ENCODE results near the gene KDF1. TPM values are rescaled to one million over a fixed set of nuclear protein-coding genes. Genes with fewer than 3 reads are reported as not detected.

KDF1 gene
- total RNA-seq, 2 experiments from 2014 or later = not detected

GRCh38 chr1:26915204-26915842 is 44.9 kb downstream of the KDF1 start:
- no peaks in the 10 kb centered on the region for H3K79me2 ChIP-seq (ENCODE audit: insufficient read depth, low read depth, low read length)
- no peak overlapping the region for H3K4me2 ChIP-seq (ENCODE audit: low read length)
- POLR2A ChIA-PET = no interaction called here
- H2AFZ ChIP-seq (ENCODE audit: low read length) = no peak overlapping the region
- CTCF ChIA-PET (ENCODE audit: unreplicated experiment) = no interaction called here
- H3K9me3 ChIP-seq (ENCODE audit: low read length) = no peaks in the 10 kb centered on the region
- H3K4me3 ChIP-seq (ENCODE audit: low read depth, low read length, poor library complexity, severe bottlenecking) = no peak overlapping the region
- no peaks in the 10 kb centered on the region for H3K9me2 ChIP-seq (ENCODE audit: insufficient read depth, low read length)
- H4K20me1 ChIP-seq (ENCODE audit: insufficient read depth, low read length) = no peaks in the 10 kb centered on the region
- peaks cover 7% of the 10 kb centered on the region for H3K4me1 ChIP-seq (ENCODE audit: insufficient read depth, low read length, poor library complexity, severe bottlenecking)
- no TSS peak for BruUV-seq (replicated peaks)
- no peak for DNase-seq (ENCODE audit: low spot score)
- no peak overlapping the region for H3K27ac ChIP-seq (ENCODE audit: low read depth, low read length, poor library complexity, severe bottlenecking)
- no peak for TF ChIP-seq EZH2phosphoT487 (IDR thresholded peaks at IDR 0.05; ENCODE audit: borderline replicate concordance, low read depth, low read length)
- no peak for TF ChIP-seq CTCF (conservative IDR thresholded peaks at IDR 0.05; ENCODE audit: low read length)
- H3K36me3 ChIP-seq (ENCODE audit: insufficient read depth, low read length) = no peaks in the 10 kb centered on the region
- intact Hi-C loops (cut with micrococcal nuclease; ENCODE audit: unreplicated experiment) = no loop called here

DNA sequence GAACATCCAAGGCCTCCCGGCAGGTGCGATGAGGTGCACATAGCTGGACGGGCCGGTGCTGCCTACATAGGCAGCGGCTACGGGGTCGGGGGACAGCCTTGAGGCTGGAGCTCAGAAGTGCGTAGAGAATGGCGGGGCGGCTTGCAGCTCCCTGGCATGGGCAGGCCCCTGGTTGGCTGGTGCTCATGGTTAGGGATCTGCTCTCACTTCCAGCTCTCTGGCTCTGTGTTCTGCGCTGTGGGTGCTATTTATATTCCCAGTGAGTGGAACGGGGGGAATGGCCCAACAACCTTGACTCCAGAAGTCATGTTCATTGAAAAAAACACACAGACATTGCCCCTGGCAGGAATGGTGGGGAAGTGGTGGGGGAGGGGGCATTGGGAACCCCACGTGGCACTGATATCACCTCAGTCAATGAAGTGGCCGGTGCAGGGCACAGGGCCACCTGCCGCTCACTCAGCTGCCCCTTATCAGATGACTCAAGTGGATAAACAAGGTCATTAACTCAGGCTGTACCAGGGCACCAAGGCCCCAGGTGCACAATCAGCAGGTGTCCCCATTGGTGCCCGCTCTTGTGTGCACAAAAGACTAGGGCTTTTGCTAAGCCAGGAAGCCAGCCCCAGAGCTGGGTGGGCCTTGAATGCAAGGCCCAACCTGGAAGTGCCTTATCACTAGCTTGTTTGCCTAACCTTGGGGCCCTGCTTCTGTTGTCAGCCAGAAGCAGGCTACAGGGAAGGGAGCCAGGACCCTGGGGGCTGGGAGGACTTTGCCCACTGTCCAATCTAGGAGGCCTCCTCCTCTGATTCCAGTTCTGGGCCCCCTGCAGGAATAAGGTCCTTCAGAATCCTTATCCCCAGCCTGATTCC is 46.3 kb downstream of the KDF1 start, which contains the start of gene NR0B2:
NR0B2 (minus strand) TSS at position 222 of the 866 bp plus-strand sequence; CDS start at position 187, 35 bp downstream.
- CTCF ChIA-PET (ENCODE audit: unreplicated experiment) = no interaction called here
- POLR2A ChIA-PET = interaction anchor here (0.6 to 1.6 kb wide), 2 partner anchors 13 to 16 kb away, joined by 3 to 5 read pairs; partner anchors contain the start of gene GPATCH3
- TF ChIP-seq EZH2phosphoT487 (IDR thresholded peaks at IDR 0.05; ENCODE audit: borderline replicate concordance, low read depth, low read length) (no peak), CTCF (conservative IDR thresholded peaks at IDR 0.05; ENCODE audit: low read length) (no peak)
- no peak within 1 kb of the TSS for H3K4me3 ChIP-seq (ENCODE audit: low read depth, low read length, poor library complexity, severe bottlenecking)
- H4K20me1 ChIP-seq (ENCODE audit: insufficient read depth, low read length) = no peaks in the 10 kb centered on the region
- H3K9me2 ChIP-seq (ENCODE audit: insufficient read depth, low read length) = no peaks in the 10 kb centered on the region
- no peak within 1 kb of the TSS; the same call in 1 of the 2 replicates for H2AFZ ChIP-seq (ENCODE audit: low read length)
- no TSS peak for BruUV-seq (replicated peaks)
- DNase-seq (ENCODE audit: low spot score) = peak; percentile 47
- peaks cover 7% of the 10 kb centered on the region for H3K4me1 ChIP-seq (ENCODE audit: insufficient read depth, low read length, poor library complexity, severe bottlenecking)
- H3K4me2 ChIP-seq (ENCODE audit: low read length) = no peak within 1 kb of the TSS
- no peak within 1 kb of the TSS for H3K27ac ChIP-seq (ENCODE audit: low read depth, low read length, poor library complexity, severe bottlenecking)
- no peaks in the 10 kb centered on the region for H3K79me2 ChIP-seq (ENCODE audit: insufficient read depth, low read depth, low read length)
- no peaks in the 10 kb centered on the region for H3K9me3 ChIP-seq (ENCODE audit: low read length)
- H3K36me3 ChIP-seq (ENCODE audit: insufficient read depth, low read length) = no peaks in the 10 kb centered on the region
- intact Hi-C loops (cut with micrococcal nuclease; ENCODE audit: unreplicated experiment) = no loop called here
